Liver (tissue), 9 donors: ENCODE data around the gene NUP93. TPM values are rescaled to one million over a fixed set of nuclear protein-coding genes. Genes with fewer than 3 reads are reported as not detected.

ENCODE experiments used
- DNase-seq: peaks from one replicate; pipeline ENCODE4 v3.0.0-alpha.2; 2017; ENCODE audit warnings: low spot score
- H3K27ac ChIP-seq, 2 donors: one replicate each; pipeline ENCODE4 v1.7.0; 2013; ENCODE audit warnings: inconsistent platforms in 2 of 2, low read length in 2 of 2, control low read depth in 1 of 2, low read depth in 1 of 2, mild to moderate bottlenecking in 1 of 2
- H3K27me3 ChIP-seq, 4 donors: one replicate each; pipeline versions ENCODE4 v1.6.1 to v1.7.0; 2013; ENCODE audit warnings: low read length in 3 of 4, inconsistent platforms in 1 of 4, mild to moderate bottlenecking in 1 of 4, moderate library complexity in 1 of 4; ENCODE audit not compliant: control insufficient read depth in 4 of 4, insufficient read depth in 4 of 4
- H3K36me3 ChIP-seq, 4 donors: one replicate each; pipeline versions ENCODE4 v1.6.1 to v1.7.0; 2013; ENCODE audit warnings: low read length in 3 of 4, mild to moderate bottlenecking in 3 of 4, low read depth in 1 of 4, moderate library complexity in 1 of 4; ENCODE audit not compliant: control insufficient read depth in 4 of 4, insufficient read depth in 3 of 4
- H3K4me1 ChIP-seq, 4 donors: one replicate each; pipeline versions ENCODE4 v1.6.1 to v1.7.0; 2013; ENCODE audit warnings: low read length in 3 of 4, mild to moderate bottlenecking in 3 of 4, moderate library complexity in 1 of 4; ENCODE audit not compliant: control insufficient read depth in 4 of 4, insufficient read depth in 4 of 4
- H3K4me3 ChIP-seq, 3 donors: one replicate each; pipeline versions ENCODE4 v1.6.1 to v1.7.0; 2013; ENCODE audit warnings: low read length in 3 of 3, control low read depth in 1 of 3, low read depth in 1 of 3, mild to moderate bottlenecking in 1 of 3
- H3K9ac ChIP-seq, 2 donors: one replicate each; pipeline ENCODE4 v1.7.0; 2013; ENCODE audit warnings: low read length in 2 of 2, mild to moderate bottlenecking in 2 of 2, moderate library complexity in 2 of 2, control low read depth in 1 of 2, low read depth in 1 of 2
- H3K9me3 ChIP-seq, 4 donors: one replicate each; pipeline versions ENCODE4 v1.6.1 to v1.7.0; 2013; ENCODE audit warnings: low read length in 3 of 4; ENCODE audit not compliant: control insufficient read depth in 4 of 4
- ATF3 ChIP-seq: IDR thresholded peaks from 2 replicates; pipeline ENCODE4 v1.6.1; 2016; ENCODE audit warnings: antibody characterized with exemption
- EGR1 ChIP-seq, 2 donors: IDR thresholded peaks; 2 replicates each; pipeline ENCODE4 v1.6.1; 2016 to 2018; ENCODE audit warnings: antibody characterized with exemption in 2 of 2, low read depth in 2 of 2
- FOXA1 ChIP-seq: IDR thresholded peaks from 2 replicates; pipeline ENCODE4 v1.6.1; 2016; ENCODE audit warnings: antibody characterized with exemption
- FOXA2 ChIP-seq: IDR thresholded peaks from 2 replicates; pipeline ENCODE4 v1.6.1; 2016; ENCODE audit warnings: antibody characterized with exemption
- GABPA ChIP-seq, 2 donors: IDR thresholded peaks in 1 of 2; conservative IDR thresholded peaks in 1 of 2; 2 replicates each; pipeline ENCODE4 v1.6.1; 2016; ENCODE audit warnings: antibody characterized with exemption in 2 of 2, mild to moderate bottlenecking in 1 of 2, moderate library complexity in 1 of 2
- HNF4A ChIP-seq, 2 donors: conservative IDR thresholded peaks; 2 replicates each; pipeline ENCODE4 v1.6.1; 2016; ENCODE audit warnings: antibody characterized with exemption in 2 of 2, mild to moderate bottlenecking in 2 of 2
- HNF4G ChIP-seq: IDR thresholded peaks from 2 replicates; pipeline ENCODE4 v1.6.1; 2016; ENCODE audit warnings: antibody characterized with exemption
- JUND ChIP-seq, 2 donors: IDR thresholded peaks; 2 replicates each; pipeline ENCODE4 v1.6.1; 2016; ENCODE audit warnings: antibody characterized with exemption in 2 of 2
- NR2F2 ChIP-seq: IDR thresholded peaks from 2 replicates; pipeline ENCODE4 v1.6.1; 2016; ENCODE audit warnings: antibody characterized with exemption
- RAD21 ChIP-seq, 2 donors: IDR thresholded peaks; 2 replicates each; pipeline ENCODE4 v1.6.1; 2016; ENCODE audit warnings: antibody characterized with exemption in 2 of 2, mild to moderate bottlenecking in 2 of 2
- RXRA ChIP-seq, 2 donors: IDR thresholded peaks; 2 replicates each; pipeline ENCODE4 v1.6.1; 2017 to 2018; ENCODE audit warnings: antibody characterized with exemption in 2 of 2, mild to moderate bottlenecking in 1 of 2
- SP1 ChIP-seq: IDR thresholded peaks from 2 replicates; pipeline ENCODE4 v1.6.1; 2018; ENCODE audit warnings: antibody characterized with exemption, mild to moderate bottlenecking
- TAF1 ChIP-seq: conservative IDR thresholded peaks from 2 replicates; pipeline ENCODE4 v1.6.1; 2016; ENCODE audit warnings: antibody characterized with exemption, mild to moderate bottlenecking
- YY1 ChIP-seq: IDR thresholded peaks from 2 replicates; pipeline ENCODE4 v1.6.1; 2016; ENCODE audit warnings: antibody characterized with exemption, mild to moderate bottlenecking
- ZBTB33 ChIP-seq: IDR thresholded peaks from 2 replicates; pipeline ENCODE4 v1.6.1; 2016; ENCODE audit warnings: antibody characterized with exemption
- WGBS: extraction: QIAGEN DNeasy Blood & Tissue Kit; methylation state at CpG from one replicate; pipeline ENCODE4 v1.1.7; 2013; 5-methylcytosine and 5-hydroxymethylcytosine counted together
- polyA plus RNA-seq, 2 donors: library from polyadenylated mRNA; stranded (reverse) in 1 of 2; unstranded in 1 of 2; fragments of 200-250 nt in 1 of 2; fragments of >200 nt in 1 of 2; fragmentation: Nextera tagmentation in 1 of 2; extraction: Ambion mirVana in 1 of 2; gene quantifications; one replicate each; pipeline versions ENCODE4 v1.2.1 to v1.2.3, GENCODE V29; 2013 to 2015
- total RNA-seq, 2 donors: library from RNA; depleted of rRNA; stranded (reverse); fragments of >200 nt; gene quantifications; one replicate each; pipeline ENCODE4 v1.2.3, GENCODE V29; 2014
- TF ChIP-seq, protein P1 (sequence below): IDR thresholded peaks from 2 replicates; pipeline ENCODE4 v1.6.1; 2016; ENCODE audit warnings: antibody characterized with exemption, mild to moderate bottlenecking
- TF ChIP-seq, protein P2 (sequence below): IDR thresholded peaks from 2 replicates; pipeline ENCODE4 v1.6.1; 2016; ENCODE audit warnings: antibody characterized with exemption
- TF ChIP-seq, protein P3 (sequence below): fragments of 150-350 bp; IDR thresholded peaks from 2 replicates; pipeline ENCODE4 v1.5.1; 2017; ENCODE audit warnings: improper control_type of control experiment, low read depth, low read length; ENCODE audit not compliant: missing input control
- donor health status: healthy.
- donor health status: healthy.
- donor health status: healthy.
- donor health status: healthy.
- donor health status: healthy.

The NUP93 gene
- total and polyA plus RNA-seq, 4 donors: 8.2 to 31.8 (median 9.8) TPM

GRCh38 chr16:56695246-56695645 lies 34.7 kb upstream of the NUP93 start:
- no peaks in the 10 kb centered on the region for H3K36me3 ChIP-seq
- no peak for DNase-seq
- TF ChIP-seq FOXA1 (no peak), YY1 (no peak), NR2F2 (no peak), ZBTB33 (no peak), HNF4A (conservative IDR thresholded peaks at IDR 0.05) (no peak), FOXA2 (no peak), RXRA (IDR thresholded peaks at IDR 0.05) (no peak), ATF3 (no peak), SP1 (no peak), EGR1 (IDR thresholded peaks at IDR 0.05; ENCODE audit: low read depth in 2 of 2) (no peak), HNF4G (no peak), GABPA (IDR thresholded peaks at IDR 0.05 in 1 of 2, conservative IDR thresholded peaks at IDR 0.05 in 1 of 2) (no peak), JUND (IDR thresholded peaks at IDR 0.05) (no peak), TAF1 (no peak), RAD21 (IDR thresholded peaks at IDR 0.05) (no peak)
- TF ChIP-seq, protein P1, sequence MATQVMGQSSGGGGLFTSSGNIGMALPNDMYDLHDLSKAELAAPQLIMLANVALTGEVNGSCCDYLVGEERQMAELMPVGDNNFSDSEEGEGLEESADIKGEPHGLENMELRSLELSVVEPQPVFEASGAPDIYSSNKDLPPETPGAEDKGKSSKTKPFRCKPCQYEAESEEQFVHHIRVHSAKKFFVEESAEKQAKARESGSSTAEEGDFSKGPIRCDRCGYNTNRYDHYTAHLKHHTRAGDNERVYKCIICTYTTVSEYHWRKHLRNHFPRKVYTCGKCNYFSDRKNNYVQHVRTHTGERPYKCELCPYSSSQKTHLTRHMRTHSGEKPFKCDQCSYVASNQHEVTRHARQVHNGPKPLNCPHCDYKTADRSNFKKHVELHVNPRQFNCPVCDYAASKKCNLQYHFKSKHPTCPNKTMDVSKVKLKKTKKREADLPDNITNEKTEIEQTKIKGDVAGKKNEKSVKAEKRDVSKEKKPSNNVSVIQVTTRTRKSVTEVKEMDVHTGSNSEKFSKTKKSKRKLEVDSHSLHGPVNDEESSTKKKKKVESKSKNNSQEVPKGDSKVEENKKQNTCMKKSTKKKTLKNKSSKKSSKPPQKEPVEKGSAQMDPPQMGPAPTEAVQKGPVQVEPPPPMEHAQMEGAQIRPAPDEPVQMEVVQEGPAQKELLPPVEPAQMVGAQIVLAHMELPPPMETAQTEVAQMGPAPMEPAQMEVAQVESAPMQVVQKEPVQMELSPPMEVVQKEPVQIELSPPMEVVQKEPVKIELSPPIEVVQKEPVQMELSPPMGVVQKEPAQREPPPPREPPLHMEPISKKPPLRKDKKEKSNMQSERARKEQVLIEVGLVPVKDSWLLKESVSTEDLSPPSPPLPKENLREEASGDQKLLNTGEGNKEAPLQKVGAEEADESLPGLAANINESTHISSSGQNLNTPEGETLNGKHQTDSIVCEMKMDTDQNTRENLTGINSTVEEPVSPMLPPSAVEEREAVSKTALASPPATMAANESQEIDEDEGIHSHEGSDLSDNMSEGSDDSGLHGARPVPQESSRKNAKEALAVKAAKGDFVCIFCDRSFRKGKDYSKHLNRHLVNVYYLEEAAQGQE: no peak
- TF ChIP-seq, protein P2, sequence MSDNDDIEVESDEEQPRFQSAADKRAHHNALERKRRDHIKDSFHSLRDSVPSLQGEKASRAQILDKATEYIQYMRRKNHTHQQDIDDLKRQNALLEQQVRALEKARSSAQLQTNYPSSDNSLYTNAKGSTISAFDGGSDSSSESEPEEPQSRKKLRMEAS: no peak
- TF ChIP-seq, protein P3, sequence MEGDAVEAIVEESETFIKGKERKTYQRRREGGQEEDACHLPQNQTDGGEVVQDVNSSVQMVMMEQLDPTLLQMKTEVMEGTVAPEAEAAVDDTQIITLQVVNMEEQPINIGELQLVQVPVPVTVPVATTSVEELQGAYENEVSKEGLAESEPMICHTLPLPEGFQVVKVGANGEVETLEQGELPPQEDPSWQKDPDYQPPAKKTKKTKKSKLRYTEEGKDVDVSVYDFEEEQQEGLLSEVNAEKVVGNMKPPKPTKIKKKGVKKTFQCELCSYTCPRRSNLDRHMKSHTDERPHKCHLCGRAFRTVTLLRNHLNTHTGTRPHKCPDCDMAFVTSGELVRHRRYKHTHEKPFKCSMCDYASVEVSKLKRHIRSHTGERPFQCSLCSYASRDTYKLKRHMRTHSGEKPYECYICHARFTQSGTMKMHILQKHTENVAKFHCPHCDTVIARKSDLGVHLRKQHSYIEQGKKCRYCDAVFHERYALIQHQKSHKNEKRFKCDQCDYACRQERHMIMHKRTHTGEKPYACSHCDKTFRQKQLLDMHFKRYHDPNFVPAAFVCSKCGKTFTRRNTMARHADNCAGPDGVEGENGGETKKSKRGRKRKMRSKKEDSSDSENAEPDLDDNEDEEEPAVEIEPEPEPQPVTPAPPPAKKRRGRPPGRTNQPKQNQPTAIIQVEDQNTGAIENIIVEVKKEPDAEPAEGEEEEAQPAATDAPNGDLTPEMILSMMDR: no peak
- no peaks in the 10 kb centered on the region for H3K9me3 ChIP-seq
- no peak overlapping the region for H3K9ac ChIP-seq
- no peaks in the 10 kb centered on the region for H3K27me3 ChIP-seq
- H3K4me1 ChIP-seq: no peaks in the 10 kb centered on the region
- no peak overlapping the region for H3K27ac ChIP-seq
- no peak overlapping the region for H3K4me3 ChIP-seq
- WGBS: 90% methylated on average over 1 of the region's 1 CpG
